Neural progenitor cell (in vitro differentiated cells): ENCODE results near the gene OR11A1. TPM values are rescaled to one million over a fixed set of nuclear protein-coding genes. Genes with fewer than 3 reads are reported as not detected.

Experiments
- DNase-seq: peaks from one replicate; pipeline ENCODE4 v3.0.0-alpha.2; 2016; ENCODE audit warnings: low spot score
- H2AFZ ChIP-seq: fragments of 200-600 bp; sonication (generic); replicated peaks from 2 replicates; pipeline ENCODE4 v1.6.1; 2016; ENCODE audit warnings: antibody characterized with exemption
- H3F3A ChIP-seq: fragments of 200-600 bp; sonication (generic); 2 replicates; pipeline ENCODE4 v1.6.1; 2016; ENCODE audit warnings: antibody characterized with exemption, low read depth
- H3K27ac ChIP-seq: fragments of 200-600 bp; sonication (generic); 2 replicates; pipeline ENCODE4 v1.5.1; 2016; ENCODE audit warnings: mild to moderate bottlenecking
- H3K27me3 ChIP-seq: fragments of 200-600 bp; sonication (generic); 2 replicates; pipeline ENCODE4 v1.6.1; 2016; ENCODE audit warnings: mild to moderate bottlenecking, moderate library complexity
- H3K36me3 ChIP-seq: fragments of 200-600 bp; sonication (generic); 2 replicates; pipeline ENCODE4 v1.5.1; 2016
- H3K4me1 ChIP-seq: fragments of 200-600 bp; sonication (generic); 2 replicates; pipeline ENCODE4 v1.6.1; 2016; ENCODE audit warnings: mixed run types
- H3K4me2 ChIP-seq: fragments of 200-600 bp; sonication (generic); 2 replicates; pipeline ENCODE4 v1.6.1; 2016
- H3K4me3 ChIP-seq: fragments of 200-600 bp; sonication (generic); 2 replicates; pipeline ENCODE4 v1.5.1; 2016
- H3K79me2 ChIP-seq: fragments of 200-600 bp; sonication (generic); 2 replicates; pipeline ENCODE4 v1.6.1; 2016; ENCODE audit warnings: low read depth
- H3K9ac ChIP-seq: fragments of 200-600 bp; sonication (generic); 2 replicates; pipeline ENCODE4 v1.6.1; 2016
- H3K9me3 ChIP-seq: fragments of 200-600 bp; sonication (generic); 2 replicates; pipeline ENCODE4 v1.5.1; 2016; ENCODE audit warnings: low read depth
- H4K20me1 ChIP-seq: fragments of 200-600 bp; sonication (generic); 2 replicates; pipeline ENCODE4 v1.6.1; 2016; ENCODE audit warnings: low read depth
- H3K27ac Mint-ChIP-seq: 3 replicates; pipeline ENCODE4 v1.8.0; 2021; ENCODE audit warnings: mixed read lengths
- H3K27me3 Mint-ChIP-seq: 2 replicates; pipeline ENCODE4 v1.8.0; 2022; ENCODE audit warnings: low read depth, mild to moderate bottlenecking, inconsistent platforms, moderate library complexity, mixed read lengths; ENCODE audit not compliant: insufficient read depth
- H3K36me3 Mint-ChIP-seq: 3 replicates; pipeline ENCODE4 v1.8.0; 2021; ENCODE audit warnings: mixed read lengths
- H3K4me1 Mint-ChIP-seq: 3 replicates; pipeline ENCODE4 v1.8.0; 2021; ENCODE audit warnings: mixed read lengths
- H3K4me3 Mint-ChIP-seq: 3 replicates; pipeline ENCODE4 v1.8.0; 2021; ENCODE audit warnings: mild to moderate bottlenecking, moderate library complexity, mixed read lengths
- H3K9me3 Mint-ChIP-seq: 3 replicates; pipeline ENCODE4 v1.8.0; 2020; ENCODE audit warnings: mixed read lengths
- EZH2 ChIP-seq: fragments of 200-600 bp; sonication (generic); IDR thresholded peaks from 2 replicates; pipeline ENCODE4 v1.6.1; 2017; ENCODE audit warnings: antibody characterized with exemption, mild to moderate bottlenecking, moderate library complexity
- EZH2phosphoT487 ChIP-seq: fragments of 200-600 bp; sonication (generic); IDR thresholded peaks from 2 replicates; pipeline ENCODE4 v1.6.1; 2017; ENCODE audit warnings: antibody characterized with exemption
- total RNA-seq: library from RNA; depleted of rRNA; stranded (reverse); fragments of >200 nt; gene quantifications from 2 replicates; pipeline ENCODE4 v1.2.3, GENCODE V29; 2015; ENCODE audit warnings: low replicate concordance
- TF ChIP-seq, protein P1 (sequence below): fragments of 200-600 bp; sonication (generic); IDR thresholded peaks from 2 replicates; pipeline ENCODE4 v1.5.1; 2017; ENCODE audit warnings: antibody characterized with exemption, mild to moderate bottlenecking

The OR11A1 gene
- total RNA-seq, 1 donor from 2014 or later, result not detected

DNA sequence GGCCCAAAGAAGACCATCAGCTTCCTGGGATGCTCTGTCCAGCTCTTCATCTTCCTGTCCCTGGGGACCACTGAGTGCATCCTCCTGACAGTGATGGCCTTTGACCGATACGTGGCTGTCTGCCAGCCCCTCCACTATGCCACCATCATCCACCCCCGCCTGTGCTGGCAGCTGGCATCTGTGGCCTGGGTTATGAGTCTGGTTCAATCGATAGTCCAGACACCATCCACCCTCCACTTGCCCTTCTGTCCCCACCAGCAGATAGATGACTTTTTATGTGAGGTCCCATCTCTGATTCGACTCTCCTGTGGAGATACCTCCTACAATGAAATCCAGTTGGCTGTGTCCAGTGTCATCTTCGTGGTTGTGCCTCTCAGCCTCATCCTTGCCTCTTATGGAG lies 5.2 kb upstream of the OR11A1 start:
- TF ChIP-seq, protein P1, sequence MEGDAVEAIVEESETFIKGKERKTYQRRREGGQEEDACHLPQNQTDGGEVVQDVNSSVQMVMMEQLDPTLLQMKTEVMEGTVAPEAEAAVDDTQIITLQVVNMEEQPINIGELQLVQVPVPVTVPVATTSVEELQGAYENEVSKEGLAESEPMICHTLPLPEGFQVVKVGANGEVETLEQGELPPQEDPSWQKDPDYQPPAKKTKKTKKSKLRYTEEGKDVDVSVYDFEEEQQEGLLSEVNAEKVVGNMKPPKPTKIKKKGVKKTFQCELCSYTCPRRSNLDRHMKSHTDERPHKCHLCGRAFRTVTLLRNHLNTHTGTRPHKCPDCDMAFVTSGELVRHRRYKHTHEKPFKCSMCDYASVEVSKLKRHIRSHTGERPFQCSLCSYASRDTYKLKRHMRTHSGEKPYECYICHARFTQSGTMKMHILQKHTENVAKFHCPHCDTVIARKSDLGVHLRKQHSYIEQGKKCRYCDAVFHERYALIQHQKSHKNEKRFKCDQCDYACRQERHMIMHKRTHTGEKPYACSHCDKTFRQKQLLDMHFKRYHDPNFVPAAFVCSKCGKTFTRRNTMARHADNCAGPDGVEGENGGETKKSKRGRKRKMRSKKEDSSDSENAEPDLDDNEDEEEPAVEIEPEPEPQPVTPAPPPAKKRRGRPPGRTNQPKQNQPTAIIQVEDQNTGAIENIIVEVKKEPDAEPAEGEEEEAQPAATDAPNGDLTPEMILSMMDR, result no peak
- TF ChIP-seq EZH2phosphoT487 (no peak), EZH2 (no peak)
- H3K36me3 ChIP-seq, result no peaks in the 10 kb centered on the region
- no peaks in the 10 kb centered on the region for H3K27me3 ChIP-seq
- H3F3A ChIP-seq, result no peaks in the 10 kb centered on the region
- no peaks in the 10 kb centered on the region for H3K79me2 ChIP-seq
- Mint-ChIP-seq H3K27me3 (no peaks in the 10 kb centered on the region), H3K36me3 (no peaks in the 10 kb centered on the region), H3K9me3 (no peaks in the 10 kb centered on the region), H3K4me3 (no peak overlapping the region), H3K4me1 (no peaks in the 10 kb centered on the region), H3K27ac (no peak overlapping the region)
- no peaks in the 10 kb centered on the region for H3K9me3 ChIP-seq
- no peak for DNase-seq
- H3K4me2 ChIP-seq, result no peak overlapping the region
- H3K4me3 ChIP-seq, result no peak overlapping the region
- no peak overlapping the region for H3K27ac ChIP-seq
- H3K4me1 ChIP-seq, result no peaks in the 10 kb centered on the region
- H3K9ac ChIP-seq, result no peak overlapping the region
- no peak overlapping the region for H2AFZ ChIP-seq
- H4K20me1 ChIP-seq, result no peaks in the 10 kb centered on the region

DNA sequence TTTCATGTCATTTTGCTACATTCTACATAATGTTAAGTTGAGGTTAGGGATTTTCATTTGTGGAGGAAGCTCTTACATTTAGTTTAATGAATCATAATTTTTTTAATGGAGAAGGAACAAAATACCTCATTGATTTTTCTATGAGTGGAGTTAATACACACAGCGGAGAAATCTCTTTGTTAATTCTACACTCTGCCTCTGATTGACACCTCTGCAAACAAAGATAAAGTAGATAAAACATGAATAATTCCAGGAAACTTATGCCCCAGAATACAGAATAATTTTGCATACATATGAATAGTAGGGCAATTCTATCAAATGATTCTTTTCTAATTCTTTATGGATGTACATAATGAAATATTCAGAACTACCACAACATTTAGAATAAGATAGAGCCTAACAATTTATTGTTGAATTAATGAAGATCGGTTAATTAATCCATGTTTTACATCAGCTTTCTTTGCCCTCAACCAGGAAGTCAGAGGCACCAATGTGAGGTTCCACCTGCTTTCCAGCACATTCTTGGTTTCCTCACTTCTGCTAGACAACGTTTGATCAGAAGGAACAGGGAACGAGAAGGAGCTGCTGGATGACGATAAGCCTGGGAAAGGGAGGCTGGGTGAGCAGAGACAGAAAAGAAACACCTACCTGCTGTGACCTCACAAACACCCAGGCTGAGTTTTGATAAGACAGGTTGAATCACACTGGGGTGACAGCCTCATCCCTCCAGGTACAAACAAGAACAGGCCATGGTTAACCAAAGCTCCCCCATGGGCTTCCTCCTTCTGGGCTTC lies 4.3 kb upstream of the OR11A1 start:
- Mint-ChIP-seq H3K27ac (no peak overlapping the region), H3K4me3 (no peak overlapping the region), H3K9me3 (no peaks in the 10 kb centered on the region), H3K36me3 (no peaks in the 10 kb centered on the region), H3K27me3 (no peaks in the 10 kb centered on the region), H3K4me1 (no peaks in the 10 kb centered on the region)
- Histone ChIP-seq H3F3A (no peaks in the 10 kb centered on the region), H3K4me2 (no peak overlapping the region), H4K20me1 (no peaks in the 10 kb centered on the region), H3K4me3 (no peak overlapping the region), H3K27ac (no peak overlapping the region), H3K27me3 (no peaks in the 10 kb centered on the region), H2AFZ (no peak overlapping the region), H3K4me1 (no peaks in the 10 kb centered on the region), H3K9me3 (no peaks in the 10 kb centered on the region), H3K36me3 (no peaks in the 10 kb centered on the region), H3K9ac (no peak overlapping the region), H3K79me2 (no peaks in the 10 kb centered on the region)
- TF ChIP-seq, protein P1, result no peak
- no peak for TF ChIP-seq EZH2
- no peak for DNase-seq

DNA sequence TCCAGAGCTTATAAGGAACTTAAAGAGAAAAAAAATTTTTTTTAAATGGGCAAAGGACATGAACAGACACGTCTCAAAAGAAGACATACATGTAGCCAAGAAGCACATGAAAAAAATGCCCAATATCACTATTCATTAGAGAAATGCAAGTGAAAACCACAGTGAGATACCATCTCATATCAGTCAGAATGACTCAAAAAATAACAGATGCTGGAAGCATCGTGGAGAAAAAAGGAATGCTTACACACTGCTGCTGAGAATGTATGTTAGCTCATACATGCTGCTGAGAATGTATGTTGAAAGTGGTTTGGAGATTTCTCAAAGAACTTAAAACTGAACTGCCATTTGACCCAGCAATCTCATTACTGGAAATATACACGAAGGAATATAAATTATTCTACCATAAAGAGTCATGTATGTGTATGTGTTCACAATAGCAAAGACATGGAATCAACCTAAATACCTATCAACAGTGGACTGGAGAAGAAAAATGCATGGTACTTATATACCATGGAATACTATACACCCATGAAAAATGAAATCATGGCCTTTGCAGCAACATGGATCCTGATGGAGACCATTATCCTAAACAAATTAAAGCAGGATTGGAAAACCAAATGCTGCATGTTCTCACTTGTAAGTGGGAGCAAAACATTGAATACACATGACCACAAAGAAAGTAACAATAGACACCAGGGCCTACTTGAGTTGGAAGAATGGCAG lies 5.2 kb downstream of the OR11A1 start:
- no peak for DNase-seq
- no peak overlapping the region for H3K4me2 ChIP-seq
- Mint-ChIP-seq H3K4me1 (no peaks in the 10 kb centered on the region), H3K9me3 (no peaks in the 10 kb centered on the region), H3K36me3 (no peaks in the 10 kb centered on the region), H3K27ac (no peak overlapping the region), H3K4me3 (no peak overlapping the region), H3K27me3 (peaks cover 5% of the 10 kb centered on the region)
- TF ChIP-seq, protein P1, result no peak
- TF ChIP-seq EZH2phosphoT487 (no peak), EZH2 (no peak)
- H2AFZ ChIP-seq, result no peak overlapping the region
- no peaks in the 10 kb centered on the region for H3K36me3 ChIP-seq
- H4K20me1 ChIP-seq, result no peaks in the 10 kb centered on the region
- no peak overlapping the region for H3K4me3 ChIP-seq
- no peaks in the 10 kb centered on the region for H3K4me1 ChIP-seq
- no peaks in the 10 kb centered on the region for H3K9me3 ChIP-seq
- H3F3A ChIP-seq, result no peaks in the 10 kb centered on the region
- H3K79me2 ChIP-seq, result no peaks in the 10 kb centered on the region
- no peaks in the 10 kb centered on the region for H3K27me3 ChIP-seq
- H3K9ac ChIP-seq, result no peak overlapping the region
- H3K27ac ChIP-seq, result no peak overlapping the region
